Erythroblast (primary cell): ENCODE results near the gene AKAP1.

Source experiments
- GATA1 ChIP-seq: IDR thresholded peaks from 2 replicates; pipeline ENCODE4 v1.6.1; 2011; ENCODE audit warnings: low read depth, mild to moderate bottlenecking, control low read depth, low read length, moderate library complexity
- POLR2A ChIP-seq: IDR thresholded peaks from 2 replicates; pipeline ENCODE4 v1.6.1; 2011; ENCODE audit warnings: mild to moderate bottlenecking, low read length

DNA sequence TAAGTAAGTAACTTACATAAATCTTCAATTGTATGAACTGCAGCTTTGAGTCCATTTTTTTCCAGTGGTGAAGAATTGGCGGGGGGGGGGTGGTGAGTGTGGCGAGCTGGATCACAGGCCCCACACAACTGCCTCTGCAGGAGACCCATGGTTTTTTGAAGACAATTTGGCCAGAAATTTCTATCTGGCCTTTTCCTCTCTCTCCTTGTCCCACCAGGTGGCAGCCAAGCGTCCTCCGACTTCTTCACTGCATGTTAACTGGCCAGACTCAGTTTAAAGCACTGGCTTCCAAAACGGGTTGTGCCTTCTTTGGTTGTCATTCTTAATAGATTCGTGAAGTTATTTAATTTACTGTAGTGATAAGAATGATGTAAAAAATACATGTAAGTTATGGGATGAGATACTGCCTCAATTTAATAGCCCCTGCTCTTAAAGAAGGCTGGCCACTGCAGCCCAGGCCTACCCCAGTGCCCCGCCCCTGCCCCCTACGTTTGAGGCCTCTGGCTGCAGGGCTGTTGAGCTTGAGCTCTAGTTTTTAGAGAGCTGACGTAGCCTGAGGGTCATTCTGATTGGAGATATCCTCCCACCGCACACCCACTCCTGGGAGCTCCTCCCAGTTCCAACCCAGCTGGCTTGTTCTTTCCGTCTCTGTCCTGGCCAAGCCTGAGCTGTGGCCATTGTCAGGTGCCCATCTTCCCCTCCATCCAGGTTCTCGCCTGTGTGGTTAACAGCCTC lies 36.4 kb downstream of the AKAP1 start:
- TF ChIP-seq POLR2A (no peak), GATA1 (no peak)
